WI38 (cell line): Measurements from ENCODE around the gene TPD52L1.

Source experiments
- H3K4me3 ChIP-seq: 2 replicates; pipeline ENCODE4 v1.5.1; 2011; ENCODE audit warnings: low read depth, mild to moderate bottlenecking, control low read depth, low read length
- CTCF ChIP-seq: IDR thresholded peaks from 2 replicates; pipeline ENCODE4 v1.5.1; 2012; ENCODE audit warnings: low read depth, mild to moderate bottlenecking, control low read depth, low read length

TPD52L1 gene

GRCh38 chr6:125142618-125143017, 11.0 kb upstream of the TPD52L1 start:
- TF ChIP-seq CTCF = no peak

GRCh38 chr6:125144822-125145221, 8.8 kb upstream of the TPD52L1 start:
- TF ChIP-seq CTCF = no peak

More at GRCh38 chr6:125142618-125143017, 11.0 kb upstream of the TPD52L1 start:
- H3K4me3 ChIP-seq = no peak overlapping the region

GRCh38 chr6:125149256-125150144, 4.1 kb upstream of the TPD52L1 start:
- no peak for TF ChIP-seq CTCF
- no peak overlapping the region for H3K4me3 ChIP-seq

More at GRCh38 chr6:125144822-125145221, 8.8 kb upstream of the TPD52L1 start:
- no peak overlapping the region for H3K4me3 ChIP-seq

GRCh38 chr6:125151700-125152099, 1.9 kb upstream of the TPD52L1 start:
- no peak for TF ChIP-seq CTCF
- no peak overlapping the region for H3K4me3 ChIP-seq

GRCh38 chr6:125154118-125154760, 666 bp downstream of the TPD52L1 start:
- H3K4me3 ChIP-seq = peak overlapping the region; percentile 55

GRCh38 chr6:125154761-125155135, 1.2 kb downstream of the TPD52L1 start:
- no peak overlapping the region for H3K4me3 ChIP-seq
- TF ChIP-seq CTCF = no peak

More at GRCh38 chr6:125154118-125154760, 666 bp downstream of the TPD52L1 start:
- no peak for TF ChIP-seq CTCF

GRCh38 chr6:125155344-125155743, 1.8 kb downstream of the TPD52L1 start:
- no peak for TF ChIP-seq CTCF
- H3K4me3 ChIP-seq = no peak overlapping the region
